Measurements from ENCODE around the gene CHMP2A.

Gene CHMP2A

DNA sequence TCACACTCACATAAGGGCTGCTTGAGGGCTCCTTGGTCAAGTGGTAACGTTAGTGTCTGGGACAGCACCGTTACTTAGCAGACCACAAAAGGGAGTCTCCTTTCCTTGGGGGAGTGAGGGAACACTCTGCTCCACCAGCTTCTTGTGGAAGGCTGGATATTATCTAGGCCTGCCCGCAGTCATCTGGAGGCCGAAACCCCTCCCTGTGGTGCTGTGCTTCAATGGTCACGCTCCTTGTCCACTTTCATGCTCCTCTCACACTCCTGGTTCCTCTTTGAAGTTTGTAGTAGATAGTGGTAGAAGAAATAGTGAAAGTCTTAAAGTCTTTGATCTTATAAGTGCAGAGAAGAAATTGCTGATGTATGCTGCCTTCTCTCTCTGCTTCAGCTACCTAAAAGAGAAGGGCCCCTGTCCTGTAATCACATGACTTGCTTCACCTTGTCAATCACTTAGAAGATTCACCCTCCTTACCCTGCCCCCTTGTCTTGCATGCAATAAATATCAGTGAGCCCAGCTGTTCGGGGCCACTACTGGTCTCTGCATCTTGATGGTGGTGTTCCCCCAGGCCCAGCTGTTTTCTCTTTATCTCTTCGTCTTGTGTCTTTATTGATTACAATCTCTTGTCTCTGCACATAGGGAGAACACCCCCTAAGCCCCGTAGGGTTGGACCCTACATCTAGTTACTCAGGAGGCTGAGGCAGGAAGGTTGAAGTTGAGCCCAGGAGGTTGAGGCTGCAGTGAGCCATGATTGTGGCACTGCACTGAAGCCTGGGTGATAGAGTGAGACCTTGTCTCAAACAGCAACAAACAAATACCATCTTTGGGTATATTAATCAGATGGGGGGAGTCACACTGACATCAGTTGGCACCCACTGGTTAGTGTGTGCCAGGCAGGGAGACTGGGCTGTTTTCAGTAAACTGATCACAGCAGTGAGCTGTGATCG lies 29.9 kb upstream of the CHMP2A start:
- Histone ChIP-seq H3K4me3 (ENCODE audit: low read length, poor library complexity, severe bottlenecking) (no peak overlapping the region), H2AFZ (ENCODE audit: low read length) (no peak overlapping the region), H3K79me2 (ENCODE audit: insufficient read depth, low read length) (no peaks in the 10 kb centered on the region), H3K4me1 (ENCODE audit: insufficient read depth, low read length, poor library complexity, severe bottlenecking) (peaks cover 10% of the 10 kb centered on the region), H3K9ac (ENCODE audit: low read depth, low read length, poor library complexity, severe bottlenecking) (no peak overlapping the region), H3K9me2 (replicated peaks; ENCODE audit: low read depth, low read length) (no peaks in the 10 kb centered on the region), H4K20me1 (ENCODE audit: insufficient read depth, low read length, poor library complexity, severe bottlenecking) (no peaks in the 10 kb centered on the region), H3K9me3 (ENCODE audit: insufficient read depth, low read depth, low read length) (no peaks in the 10 kb centered on the region), H3K27me3 (ENCODE audit: insufficient read depth, low read length, poor library complexity, severe bottlenecking) (no peaks in the 10 kb centered on the region), H3K4me2 (ENCODE audit: low read depth, low read length, poor library complexity, severe bottlenecking) (no peak overlapping the region), H3F3A (ENCODE audit: low read depth) (no peaks in the 10 kb centered on the region), H3K36me3 (ENCODE audit: insufficient read depth, low read length) (peaks cover 4% of the 10 kb centered on the region; the same call in 1 of the 2 replicates)
- TF ChIP-seq EZH2phosphoT487 (IDR thresholded peaks at IDR 0.05; ENCODE audit: borderline replicate concordance), result no peak
- TF ChIP-seq, protein P1, sequence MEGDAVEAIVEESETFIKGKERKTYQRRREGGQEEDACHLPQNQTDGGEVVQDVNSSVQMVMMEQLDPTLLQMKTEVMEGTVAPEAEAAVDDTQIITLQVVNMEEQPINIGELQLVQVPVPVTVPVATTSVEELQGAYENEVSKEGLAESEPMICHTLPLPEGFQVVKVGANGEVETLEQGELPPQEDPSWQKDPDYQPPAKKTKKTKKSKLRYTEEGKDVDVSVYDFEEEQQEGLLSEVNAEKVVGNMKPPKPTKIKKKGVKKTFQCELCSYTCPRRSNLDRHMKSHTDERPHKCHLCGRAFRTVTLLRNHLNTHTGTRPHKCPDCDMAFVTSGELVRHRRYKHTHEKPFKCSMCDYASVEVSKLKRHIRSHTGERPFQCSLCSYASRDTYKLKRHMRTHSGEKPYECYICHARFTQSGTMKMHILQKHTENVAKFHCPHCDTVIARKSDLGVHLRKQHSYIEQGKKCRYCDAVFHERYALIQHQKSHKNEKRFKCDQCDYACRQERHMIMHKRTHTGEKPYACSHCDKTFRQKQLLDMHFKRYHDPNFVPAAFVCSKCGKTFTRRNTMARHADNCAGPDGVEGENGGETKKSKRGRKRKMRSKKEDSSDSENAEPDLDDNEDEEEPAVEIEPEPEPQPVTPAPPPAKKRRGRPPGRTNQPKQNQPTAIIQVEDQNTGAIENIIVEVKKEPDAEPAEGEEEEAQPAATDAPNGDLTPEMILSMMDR (conservative IDR thresholded peaks at IDR 0.05; ENCODE audit: low read length), result no peak

DNA sequence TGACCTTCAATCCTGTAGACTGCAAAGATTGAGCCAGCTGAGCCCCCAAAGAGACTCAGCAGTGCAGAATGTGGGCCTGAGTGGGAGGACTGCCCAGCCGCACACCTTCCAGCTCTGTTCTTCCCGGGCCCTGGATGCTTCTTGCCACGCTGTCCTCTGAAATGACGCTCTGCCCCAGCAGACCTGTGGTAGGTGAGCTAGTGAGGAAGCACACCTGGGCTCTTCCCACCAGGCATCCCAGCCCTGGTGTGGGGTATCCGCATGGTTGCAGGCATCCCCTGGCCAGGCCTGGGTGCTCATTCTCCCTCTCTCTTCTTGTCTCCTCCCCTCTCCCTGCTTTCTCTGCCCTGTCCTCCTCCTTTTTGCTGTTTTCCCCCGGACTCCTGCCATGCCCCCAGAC lies 28.1 kb upstream of the CHMP2A start:
- no peaks in the 10 kb centered on the region for H3F3A ChIP-seq (ENCODE audit: low read depth)
- peaks cover 4% of the 10 kb centered on the region; the same call in 1 of the 2 replicates for H3K36me3 ChIP-seq (ENCODE audit: insufficient read depth, low read length)
- no peak overlapping the region for H3K9ac ChIP-seq (ENCODE audit: low read depth, low read length, poor library complexity, severe bottlenecking)
- TF ChIP-seq, protein P1 (conservative IDR thresholded peaks at IDR 0.05; ENCODE audit: low read length), result no peak
- no peaks in the 10 kb centered on the region for H3K9me2 ChIP-seq (replicated peaks; ENCODE audit: low read depth, low read length)
- no peaks in the 10 kb centered on the region for H4K20me1 ChIP-seq (ENCODE audit: insufficient read depth, low read length, poor library complexity, severe bottlenecking)
- H3K4me1 ChIP-seq (ENCODE audit: insufficient read depth, low read length, poor library complexity, severe bottlenecking), result peaks cover 20% of the 10 kb centered on the region
- H3K79me2 ChIP-seq (ENCODE audit: insufficient read depth, low read length), result peaks cover 3% of the 10 kb centered on the region; the same call in 1 of the 2 replicates
- H3K27me3 ChIP-seq (ENCODE audit: insufficient read depth, low read length, poor library complexity, severe bottlenecking), result no peaks in the 10 kb centered on the region
- no peak overlapping the region for H3K4me2 ChIP-seq (ENCODE audit: low read depth, low read length, poor library complexity, severe bottlenecking)
- no peak overlapping the region for H2AFZ ChIP-seq (ENCODE audit: low read length)
- no peak overlapping the region for H3K4me3 ChIP-seq (ENCODE audit: low read length, poor library complexity, severe bottlenecking)
- H3K9me3 ChIP-seq (ENCODE audit: insufficient read depth, low read depth, low read length), result no peaks in the 10 kb centered on the region

DNA sequence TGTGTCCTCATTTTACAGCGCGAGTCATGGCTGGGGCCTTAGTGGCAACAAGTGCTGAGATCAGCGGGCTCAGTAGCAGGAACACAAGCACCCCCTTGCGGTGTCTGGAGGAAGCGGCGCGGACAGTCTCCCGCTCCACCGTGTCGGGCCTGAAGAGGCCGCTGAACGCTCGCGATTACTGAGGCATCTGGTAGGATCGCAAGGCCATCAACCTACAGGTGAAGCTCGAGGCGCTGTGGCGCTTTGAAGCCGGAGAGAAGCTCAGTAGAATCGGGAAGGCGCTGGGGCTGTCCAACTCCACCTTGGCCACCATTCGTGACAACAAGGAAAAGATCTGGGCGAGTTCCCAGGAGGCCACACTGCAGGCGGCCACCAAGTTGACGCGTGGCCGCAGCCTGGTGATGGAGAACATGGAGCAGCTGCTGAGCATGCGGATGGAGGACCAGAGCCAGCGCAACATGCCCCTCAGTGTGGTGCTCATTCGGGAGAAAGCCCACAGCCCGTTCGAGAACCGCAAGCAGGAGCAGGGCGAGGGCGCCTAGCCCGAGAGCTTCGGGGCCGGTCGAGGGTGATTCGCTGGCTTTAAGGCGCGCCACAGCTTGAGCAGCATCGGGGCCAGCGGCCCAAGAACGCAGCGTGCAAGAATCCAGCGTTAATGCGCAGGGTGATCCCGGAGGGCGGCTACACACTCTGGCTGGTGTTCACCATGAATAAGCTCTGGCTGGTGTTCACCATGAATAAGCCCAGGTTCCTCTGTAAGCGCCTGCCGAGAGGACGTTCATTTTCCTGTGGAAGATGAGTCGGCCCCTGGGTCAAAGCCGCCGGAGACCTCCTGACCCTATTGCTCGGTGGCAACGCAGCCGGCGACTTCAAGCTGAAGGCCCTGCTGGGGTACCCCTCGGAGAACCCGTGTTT lies 26.6 kb upstream of the CHMP2A start:
- H3K9me2 ChIP-seq (replicated peaks; ENCODE audit: low read depth, low read length), result no peaks in the 10 kb centered on the region
- H4K20me1 ChIP-seq (ENCODE audit: insufficient read depth, low read length, poor library complexity, severe bottlenecking), result no peaks in the 10 kb centered on the region
- peaks cover 4% of the 10 kb centered on the region; the same call in 1 of the 2 replicates for H3K36me3 ChIP-seq (ENCODE audit: insufficient read depth, low read length)
- peak overlapping the region; percentile 68 for H3K4me2 ChIP-seq (ENCODE audit: low read depth, low read length, poor library complexity, severe bottlenecking)
- H3K4me1 ChIP-seq (ENCODE audit: insufficient read depth, low read length, poor library complexity, severe bottlenecking), result peaks cover 20% of the 10 kb centered on the region
- no peak for TF ChIP-seq EZH2phosphoT487 (IDR thresholded peaks at IDR 0.05; ENCODE audit: borderline replicate concordance)
- TF ChIP-seq, protein P1 (conservative IDR thresholded peaks at IDR 0.05; ENCODE audit: low read length), result peak; percentile 100
- no peaks in the 10 kb centered on the region for H3K9me3 ChIP-seq (ENCODE audit: insufficient read depth, low read depth, low read length)
- peaks cover 9% of the 10 kb centered on the region; the same call in 1 of the 2 replicates for H3K79me2 ChIP-seq (ENCODE audit: insufficient read depth, low read length)
- no peaks in the 10 kb centered on the region for H3K27me3 ChIP-seq (ENCODE audit: insufficient read depth, low read length, poor library complexity, severe bottlenecking)
- no peak overlapping the region for H3K4me3 ChIP-seq (ENCODE audit: low read length, poor library complexity, severe bottlenecking)
- no peaks in the 10 kb centered on the region for H3F3A ChIP-seq (ENCODE audit: low read depth)
- H2AFZ ChIP-seq (ENCODE audit: low read length), result no peak overlapping the region
- peak overlapping the region; percentile 61 for H3K9ac ChIP-seq (ENCODE audit: low read depth, low read length, poor library complexity, severe bottlenecking)

Data from Loucy (cell line).